ENCODE data around the gene COL24A1.

Gene COL24A1

DNA sequence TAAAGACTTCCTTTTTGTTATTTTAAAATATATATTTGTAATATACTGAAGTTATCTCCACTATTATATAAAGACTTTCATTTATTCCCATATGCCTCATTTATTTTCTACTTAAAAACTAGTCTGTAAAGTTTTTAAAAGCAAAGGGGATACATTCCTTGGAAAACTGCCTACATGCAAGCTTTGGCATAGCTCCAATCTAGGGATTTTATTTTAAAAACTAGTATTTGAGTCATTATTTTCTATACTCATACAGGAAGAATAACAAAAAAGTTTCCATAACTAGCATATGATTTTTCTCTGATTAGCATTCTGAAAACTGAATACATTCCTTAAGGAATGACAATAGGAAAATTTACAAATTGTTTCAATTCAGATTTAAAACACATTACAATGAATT lies 88.9 kb downstream of the COL24A1 start:
- H3K4me2 ChIP-seq (ENCODE audit: low read length) = no peak overlapping the region
- no peaks in the 10 kb centered on the region for H4K20me1 ChIP-seq (ENCODE audit: insufficient read depth, low read length)
- TF ChIP-seq EZH2 (IDR thresholded peaks at IDR 0.05; ENCODE audit: borderline replicate concordance, low read length) = no peak
- TF ChIP-seq, protein P1, sequence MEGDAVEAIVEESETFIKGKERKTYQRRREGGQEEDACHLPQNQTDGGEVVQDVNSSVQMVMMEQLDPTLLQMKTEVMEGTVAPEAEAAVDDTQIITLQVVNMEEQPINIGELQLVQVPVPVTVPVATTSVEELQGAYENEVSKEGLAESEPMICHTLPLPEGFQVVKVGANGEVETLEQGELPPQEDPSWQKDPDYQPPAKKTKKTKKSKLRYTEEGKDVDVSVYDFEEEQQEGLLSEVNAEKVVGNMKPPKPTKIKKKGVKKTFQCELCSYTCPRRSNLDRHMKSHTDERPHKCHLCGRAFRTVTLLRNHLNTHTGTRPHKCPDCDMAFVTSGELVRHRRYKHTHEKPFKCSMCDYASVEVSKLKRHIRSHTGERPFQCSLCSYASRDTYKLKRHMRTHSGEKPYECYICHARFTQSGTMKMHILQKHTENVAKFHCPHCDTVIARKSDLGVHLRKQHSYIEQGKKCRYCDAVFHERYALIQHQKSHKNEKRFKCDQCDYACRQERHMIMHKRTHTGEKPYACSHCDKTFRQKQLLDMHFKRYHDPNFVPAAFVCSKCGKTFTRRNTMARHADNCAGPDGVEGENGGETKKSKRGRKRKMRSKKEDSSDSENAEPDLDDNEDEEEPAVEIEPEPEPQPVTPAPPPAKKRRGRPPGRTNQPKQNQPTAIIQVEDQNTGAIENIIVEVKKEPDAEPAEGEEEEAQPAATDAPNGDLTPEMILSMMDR (IDR thresholded peaks at IDR 0.05; ENCODE audit: low read length) = no peak
- no peaks in the 10 kb centered on the region for H3K79me2 ChIP-seq (ENCODE audit: insufficient read depth, low read length)
- H2AFZ ChIP-seq (ENCODE audit: low read length) = no peak overlapping the region
- H3K9me2 ChIP-seq (ENCODE audit: low read depth, low read length) = no peaks in the 10 kb centered on the region
- no peaks in the 10 kb centered on the region for H3K4me1 ChIP-seq (ENCODE audit: insufficient read depth, low read length, severe bottlenecking)
- H3K36me3 ChIP-seq (ENCODE audit: insufficient read depth, low read length) = no peaks in the 10 kb centered on the region
- H3K4me3 ChIP-seq (ENCODE audit: low read depth, low read length, poor library complexity, severe bottlenecking) = no peak overlapping the region
- H3K9me3 ChIP-seq (ENCODE audit: low read length) = no peaks in the 10 kb centered on the region
- no peaks in the 10 kb centered on the region for H3K27me3 ChIP-seq (ENCODE audit: insufficient read depth, low read length)
- no peaks in the 10 kb centered on the region for H3F3A ChIP-seq (ENCODE audit: insufficient read depth, low read length)
- H3K27ac ChIP-seq (ENCODE audit: low read depth, low read length, poor library complexity, severe bottlenecking) = no peak overlapping the region
- no peak overlapping the region for H3K9ac ChIP-seq (ENCODE audit: low read length)

DNA sequence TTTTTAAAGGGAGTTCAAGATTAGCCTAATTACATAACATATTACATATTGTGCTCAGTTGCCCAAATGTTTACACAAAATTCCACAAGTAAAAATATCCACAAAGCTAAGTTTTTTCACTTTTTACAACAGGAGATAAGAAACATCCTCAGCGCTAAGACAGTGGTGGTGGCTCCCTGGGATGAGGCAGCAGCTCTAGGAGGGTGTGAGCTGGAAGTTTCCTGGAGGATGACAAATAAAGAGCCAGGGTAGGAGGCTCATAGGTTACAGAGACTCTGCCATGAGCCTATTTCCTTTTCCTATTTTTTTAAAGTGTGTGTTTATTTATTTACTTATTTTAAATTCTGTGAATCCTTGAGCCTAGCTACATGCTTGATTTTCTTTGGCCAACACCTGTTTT lies 91.7 kb downstream of the COL24A1 start:
- Histone ChIP-seq H3K4me1 (ENCODE audit: insufficient read depth, low read length, severe bottlenecking) (no peaks in the 10 kb centered on the region), H3K27me3 (ENCODE audit: insufficient read depth, low read length) (no peaks in the 10 kb centered on the region), H2AFZ (ENCODE audit: low read length) (no peak overlapping the region), H3K9me3 (ENCODE audit: low read length) (no peaks in the 10 kb centered on the region), H3K9me2 (ENCODE audit: low read depth, low read length) (no peaks in the 10 kb centered on the region), H3F3A (ENCODE audit: insufficient read depth, low read length) (no peaks in the 10 kb centered on the region), H3K27ac (ENCODE audit: low read depth, low read length, poor library complexity, severe bottlenecking) (no peak overlapping the region), H3K4me2 (ENCODE audit: low read length) (no peak overlapping the region), H3K36me3 (ENCODE audit: insufficient read depth, low read length) (no peaks in the 10 kb centered on the region), H3K4me3 (ENCODE audit: low read depth, low read length, poor library complexity, severe bottlenecking) (no peak overlapping the region), H3K9ac (ENCODE audit: low read length) (no peak overlapping the region), H4K20me1 (ENCODE audit: insufficient read depth, low read length) (no peaks in the 10 kb centered on the region), H3K79me2 (ENCODE audit: insufficient read depth, low read length) (no peaks in the 10 kb centered on the region)
- TF ChIP-seq EZH2 (IDR thresholded peaks at IDR 0.05; ENCODE audit: borderline replicate concordance, low read length) = no peak
- TF ChIP-seq, protein P1 (IDR thresholded peaks at IDR 0.05; ENCODE audit: low read length) = no peak

GRCh38 chr1:86063721-86064120 lies 92.9 kb downstream of the COL24A1 start:
- H3K36me3 ChIP-seq (ENCODE audit: insufficient read depth, low read length) = no peaks in the 10 kb centered on the region
- H3K4me1 ChIP-seq (ENCODE audit: insufficient read depth, low read length, severe bottlenecking) = no peaks in the 10 kb centered on the region
- no peaks in the 10 kb centered on the region for H3K9me2 ChIP-seq (ENCODE audit: low read depth, low read length)
- H3F3A ChIP-seq (ENCODE audit: insufficient read depth, low read length) = no peaks in the 10 kb centered on the region
- H3K79me2 ChIP-seq (ENCODE audit: insufficient read depth, low read length) = no peaks in the 10 kb centered on the region
- H3K4me2 ChIP-seq (ENCODE audit: low read length) = no peak overlapping the region
- H3K27ac ChIP-seq (ENCODE audit: low read depth, low read length, poor library complexity, severe bottlenecking) = no peak overlapping the region
- H3K27me3 ChIP-seq (ENCODE audit: insufficient read depth, low read length) = no peaks in the 10 kb centered on the region
- H2AFZ ChIP-seq (ENCODE audit: low read length) = no peak overlapping the region
- no peaks in the 10 kb centered on the region for H3K9me3 ChIP-seq (ENCODE audit: low read length)
- H3K4me3 ChIP-seq (ENCODE audit: low read depth, low read length, poor library complexity, severe bottlenecking) = no peak overlapping the region
- no peaks in the 10 kb centered on the region for H4K20me1 ChIP-seq (ENCODE audit: insufficient read depth, low read length)
- H3K9ac ChIP-seq (ENCODE audit: low read length) = no peak overlapping the region
- TF ChIP-seq, protein P1 (IDR thresholded peaks at IDR 0.05; ENCODE audit: low read length) = no peak
- TF ChIP-seq EZH2 (IDR thresholded peaks at IDR 0.05; ENCODE audit: borderline replicate concordance, low read length) = no peak

Measured in OCI-LY1 (cell line).